ENCODE data around the gene TXNRD3. TPM values are rescaled to one million over a fixed set of nuclear protein-coding genes. Genes with fewer than 3 reads are reported as not detected.

TXNRD3 gene
- total and polyA plus RNA-seq, 5 experiments from 2014 or later = 3.2 to 6.7 (median 6.2) TPM

DNA sequence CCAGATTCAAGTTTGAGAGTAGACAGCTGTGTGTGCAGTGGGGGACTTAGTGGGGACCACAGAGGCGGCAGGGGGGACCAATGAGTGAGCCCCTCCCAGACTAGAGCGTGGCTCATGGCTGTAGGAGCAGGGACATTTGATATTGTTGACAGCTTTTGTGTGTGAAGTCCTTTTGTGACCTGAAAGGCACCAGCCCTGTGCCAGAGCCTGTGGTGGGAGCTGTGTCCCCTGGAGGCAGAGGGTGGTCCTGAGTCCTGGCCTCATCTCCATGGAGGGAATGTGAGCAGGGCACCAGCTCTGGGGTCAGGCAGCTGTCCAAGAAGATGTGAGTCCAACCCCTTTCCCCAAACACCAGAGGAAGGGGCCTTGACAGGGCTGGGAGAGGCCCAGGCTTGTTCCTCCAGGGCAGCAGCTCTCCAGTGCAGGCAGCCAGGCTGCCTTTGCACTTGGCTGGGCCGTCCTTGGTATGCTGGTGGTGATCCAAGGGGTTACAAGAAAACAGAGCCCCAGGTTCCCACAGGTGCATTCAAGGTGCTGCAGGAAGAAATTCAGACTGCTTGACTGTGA is 86.1 kb downstream of the TXNRD3 start:
- DNase-seq = no peak
- ATAC-seq = no peak
- H3K9me3 Mint-ChIP-seq = peaks cover 0 to 2% (median 0%) of the 10 kb centered on the region in 9 donors
- H3K36me3 Mint-ChIP-seq = no peaks in the 10 kb centered on the region
- H3K4me3 Mint-ChIP-seq = no peak overlapping the region
- H3K27me3 Mint-ChIP-seq = peaks cover 1 to 10% (median 5%) of the 10 kb centered on the region in 5 donors
- POLR2A ChIA-PET = no interaction called here
- H3K27ac Mint-ChIP-seq = peak overlapping the region in 1 of 10 donors; percentile 44
- H3K4me1 Mint-ChIP-seq = no peaks in the 10 kb centered on the region

GRCh38 chr3:126567696-126568438 is 87.1 kb downstream of the TXNRD3 start:
- no peak overlapping the region for H3K27ac Mint-ChIP-seq
- peaks cover under 1 to 6% (median 5%) of the 10 kb centered on the region in 9 donors for H3K9me3 Mint-ChIP-seq
- ATAC-seq (no peak), DNase-seq (no peak)
- peaks cover 1 to 10% (median 5%) of the 10 kb centered on the region in 5 donors for H3K27me3 Mint-ChIP-seq
- no peak overlapping the region for H3K4me3 Mint-ChIP-seq
- POLR2A ChIA-PET = interaction anchor here (0.6 kb wide), 1 partner anchor 351 kb away, joined by 4 read pairs; no protein-coding TSS in a partner anchor
- no peaks in the 10 kb centered on the region for H3K36me3 Mint-ChIP-seq
- no peaks in the 10 kb centered on the region for H3K4me1 Mint-ChIP-seq

DNA sequence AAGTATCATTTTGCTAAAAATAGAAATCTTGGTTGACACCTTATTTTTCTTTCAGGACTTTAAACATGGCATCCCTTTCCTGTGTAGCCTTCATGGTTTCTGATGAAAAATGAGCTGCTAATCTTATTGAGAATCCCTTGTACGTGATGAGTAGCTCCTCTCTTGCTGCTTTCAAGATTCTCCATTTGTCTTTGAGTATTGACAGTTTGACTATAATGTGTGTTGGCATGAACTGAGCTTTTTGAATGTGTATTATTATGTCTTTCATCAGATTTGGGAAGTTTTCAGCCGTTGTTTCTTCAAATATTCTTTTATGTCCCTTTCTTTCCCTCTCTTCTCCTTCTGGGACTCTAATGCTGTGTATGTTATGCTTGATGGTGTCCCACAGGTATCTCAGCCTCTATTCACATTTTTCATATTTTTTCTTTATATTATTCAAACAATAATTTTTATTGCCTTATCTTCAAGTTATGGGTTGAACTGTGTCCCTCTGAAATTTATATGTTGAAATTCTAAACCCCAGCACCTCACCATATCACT is 92.1 kb downstream of the TXNRD3 start:
- H3K9me3 Mint-ChIP-seq = peaks cover 5 to 23% (median 14%) of the 10 kb centered on the region in 9 donors
- POLR2A ChIA-PET = no interaction called here
- no peak for DNase-seq
- no peak overlapping the region for H3K4me3 Mint-ChIP-seq
- H3K27me3 Mint-ChIP-seq = peaks cover 3 to 13% (median 7%) of the 10 kb centered on the region in 5 donors
- H3K36me3 Mint-ChIP-seq = peaks cover 0 to 10% (median 0%) of the 10 kb centered on the region in 3 donors
- H3K4me1 Mint-ChIP-seq = no peaks in the 10 kb centered on the region
- H3K27ac Mint-ChIP-seq = no peak overlapping the region
- ATAC-seq = no peak

GRCh38 chr3:126558336-126559071 is 96.4 kb downstream of the TXNRD3 start, which contains the start of gene C3orf22:
C3orf22 (minus strand) TSS chr3:126558932; CDS start chr3:126553390, 5,542 bp downstream.
- no peak for ATAC-seq
- Mint-ChIP-seq H3K27ac (no peak within 1 kb of the TSS), H3K9me3 (peaks cover 5 to 23% (median 14%) of the 10 kb centered on the region in 9 donors), H3K27me3 (peaks cover 0 to 11% (median 1%) of the 10 kb centered on the region in 5 donors), H3K4me3 (no peak within 1 kb of the TSS), H3K36me3 (peaks cover 0 to 10% (median 0%) of the 10 kb centered on the region in 3 donors), H3K4me1 (no peaks in the 10 kb centered on the region)
- POLR2A ChIA-PET = interaction anchor here (0.7 kb wide), 1 partner anchor 35 kb away, joined by 3 read pairs; no protein-coding TSS in a partner anchor
- DNase-seq = peak in 1 of 10 donors; percentile 56

DNA sequence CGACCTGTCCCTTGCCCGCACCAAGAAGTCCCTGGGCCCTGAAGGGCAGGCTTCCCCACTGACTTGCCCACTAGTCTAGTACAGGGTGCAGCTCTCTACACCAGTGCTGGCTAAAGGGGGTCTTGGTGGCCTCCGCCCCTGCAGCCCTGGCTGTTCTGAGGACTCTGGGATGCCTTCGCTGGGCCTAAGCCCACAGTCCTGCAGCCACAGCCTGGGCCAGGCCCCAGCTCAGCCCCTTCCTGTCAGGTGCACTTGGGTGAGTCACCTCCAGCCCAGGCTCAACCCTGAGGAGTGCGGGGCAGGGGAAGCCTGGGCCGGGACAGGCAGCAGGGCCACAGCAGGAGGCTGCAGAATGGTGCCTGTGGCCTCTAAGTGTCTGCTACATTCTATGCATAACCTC is 97.2 kb downstream of the TXNRD3 start:
- DNase-seq (peak in 1 of 10 donors; percentile 18), ATAC-seq (no peak)
- peaks cover 0 to 10% (median 0%) of the 10 kb centered on the region in 3 donors for H3K36me3 Mint-ChIP-seq
- H3K27me3 Mint-ChIP-seq = peaks cover 0 to 12% (median 2%) of the 10 kb centered on the region in 5 donors
- H3K9me3 Mint-ChIP-seq = peaks cover 3 to 16% (median 7%) of the 10 kb centered on the region in 9 donors
- no peaks in the 10 kb centered on the region for H3K4me1 Mint-ChIP-seq
- H3K4me3 Mint-ChIP-seq = no peak overlapping the region
- POLR2A ChIA-PET = no interaction called here
- H3K27ac Mint-ChIP-seq = no peak overlapping the region

- Mint-ChIP-seq H3K9me3 (peaks cover 3 to 13% (median 7%) of the 10 kb centered on the region in 9 donors), H3K27me3 (peaks cover 0 to 12% (median 2%) of the 10 kb centered on the region in 5 donors), H3K36me3 (peaks cover 0 to 10% (median 0%) of the 10 kb centered on the region in 3 donors), H3K4me3 (no peak overlapping the region), H3K27ac (no peak overlapping the region), H3K4me1 (no peaks in the 10 kb centered on the region)
- POLR2A ChIA-PET = no interaction called here
- no peak for ATAC-seq
- peak in 1 of 10 donors; percentile 28 for DNase-seq
Measured at GRCh38 chr3:126557415-126557745, 97.5 kb downstream of the TXNRD3 start.

Other genes starting within 250 kb of the TXNRD3 start
- gene ZXDC, start 179.2 kb downstream of the TXNRD3 start, total RNA-seq = 10 to 100 TPM; 54.9 to 61.0 TPM
- gene ZXDC, start 179.2 kb downstream of the TXNRD3 start, polyA plus RNA-seq = 10 to 100 TPM; 11.4 to 27.0 (median 18.3) TPM
- gene UROC1, start 137.4 kb downstream of the TXNRD3 start, total RNA-seq = under 1 TPM; 0.10 to 0.11 TPM
- under 1 TPM; 0.07 to 0.67 (median 0.21) TPM for gene UROC1, start 137.4 kb downstream of the TXNRD3 start, polyA plus RNA-seq
- gene CHST13, start 131.0 kb downstream of the TXNRD3 start, total RNA-seq = not detected
- gene CHST13, start 131.0 kb downstream of the TXNRD3 start, polyA plus RNA-seq = under 1 TPM in 1 of 3 donors, not detected in 2; 0.14 TPM
- not detected for gene C3orf22, start 96.2 kb downstream of the TXNRD3 start, total RNA-seq
- gene C3orf22, start 96.2 kb downstream of the TXNRD3 start, polyA plus RNA-seq = not detected
- 10 to 100 TPM in 1 of 2 experiments, 1 to 10 TPM in 1; 7.8 to 11.1 TPM for gene CHCHD6, start 49.1 kb upstream of the TXNRD3 start, total RNA-seq
- gene CHCHD6, start 49.1 kb upstream of the TXNRD3 start, polyA plus RNA-seq = 10 to 100 TPM; 11.3 to 16.9 (median 14.9) TPM

All from naive thymus-derived CD8-positive, alpha-beta T cell (primary cell).